Body of pancreas (tissue), 4 donors: ENCODE results near the gene KCTD20.

Experiments used
- POLR2A ChIP-seq, 3 donors: fragments of 450-650 bp; IDR thresholded peaks; one replicate each; pipeline ENCODE4 v1.6.1; 2016; ENCODE audit warnings: antibody characterized with exemption in 3 of 3, mild to moderate bottlenecking in 2 of 3
- TF ChIP-seq, protein P1 (sequence below), 7 experiments: fragments of 450-650 bp in 4 of 7; fragments of 200-600 bp in 3 of 7; sonication (generic) in 3 of 7; IDR thresholded peaks; one replicate each; pipeline ENCODE4 v1.5.1; 2016 to 2019; ENCODE audit warnings: antibody characterized with exemption in 7 of 7

DNA sequence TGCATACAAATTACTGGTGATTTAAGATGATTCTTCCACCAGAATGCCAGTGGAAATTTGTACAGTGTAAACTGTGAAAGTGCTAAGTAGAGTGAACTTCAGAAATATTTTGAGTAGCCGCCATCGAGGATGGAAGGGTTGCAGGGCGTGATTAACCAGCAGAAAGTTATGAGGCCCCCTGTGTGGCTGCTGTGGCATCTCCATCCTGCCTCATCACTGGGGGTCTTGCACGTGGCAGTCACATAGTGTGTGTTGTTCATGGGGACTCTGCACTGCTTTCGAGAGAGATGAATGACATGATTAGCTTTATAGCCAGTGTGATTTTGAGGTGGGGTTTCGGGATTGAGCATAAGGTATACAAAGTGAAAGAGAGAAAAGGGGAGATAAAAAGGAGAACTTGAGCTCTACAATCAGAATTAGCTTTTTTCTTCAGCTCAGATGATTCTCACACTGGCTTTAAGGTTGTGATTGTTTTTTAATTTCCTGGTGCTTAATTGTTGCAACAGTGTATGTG, 26.4 kb downstream of the KCTD20 start:
- TF ChIP-seq, protein P1, sequence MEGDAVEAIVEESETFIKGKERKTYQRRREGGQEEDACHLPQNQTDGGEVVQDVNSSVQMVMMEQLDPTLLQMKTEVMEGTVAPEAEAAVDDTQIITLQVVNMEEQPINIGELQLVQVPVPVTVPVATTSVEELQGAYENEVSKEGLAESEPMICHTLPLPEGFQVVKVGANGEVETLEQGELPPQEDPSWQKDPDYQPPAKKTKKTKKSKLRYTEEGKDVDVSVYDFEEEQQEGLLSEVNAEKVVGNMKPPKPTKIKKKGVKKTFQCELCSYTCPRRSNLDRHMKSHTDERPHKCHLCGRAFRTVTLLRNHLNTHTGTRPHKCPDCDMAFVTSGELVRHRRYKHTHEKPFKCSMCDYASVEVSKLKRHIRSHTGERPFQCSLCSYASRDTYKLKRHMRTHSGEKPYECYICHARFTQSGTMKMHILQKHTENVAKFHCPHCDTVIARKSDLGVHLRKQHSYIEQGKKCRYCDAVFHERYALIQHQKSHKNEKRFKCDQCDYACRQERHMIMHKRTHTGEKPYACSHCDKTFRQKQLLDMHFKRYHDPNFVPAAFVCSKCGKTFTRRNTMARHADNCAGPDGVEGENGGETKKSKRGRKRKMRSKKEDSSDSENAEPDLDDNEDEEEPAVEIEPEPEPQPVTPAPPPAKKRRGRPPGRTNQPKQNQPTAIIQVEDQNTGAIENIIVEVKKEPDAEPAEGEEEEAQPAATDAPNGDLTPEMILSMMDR (IDR thresholded peaks at IDR 0.05), result no peak
- no peak for TF ChIP-seq POLR2A (IDR thresholded peaks at IDR 0.05)
